ENCODE results near the gene GRAMD4.

DNA sequence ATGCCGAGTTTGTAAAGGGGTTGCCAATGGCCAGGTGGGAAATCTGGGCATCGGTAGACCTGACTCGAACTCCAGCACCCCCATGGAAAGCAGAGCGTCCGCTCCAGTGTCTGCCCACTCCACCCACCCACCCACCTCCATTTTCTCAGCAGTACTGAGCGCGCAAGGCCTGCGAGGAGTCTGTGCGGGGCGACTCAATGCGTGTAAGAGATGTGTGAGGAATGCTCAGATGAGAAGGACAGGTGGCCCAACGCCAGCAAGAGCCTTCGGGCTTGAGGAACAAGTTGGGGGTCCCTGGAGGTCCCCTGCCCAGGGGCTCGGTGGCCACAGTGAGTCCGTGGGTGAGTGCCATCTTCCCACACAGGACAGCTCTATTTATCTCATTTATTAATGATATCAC, 67.3 kb downstream of the GRAMD4 start:
- TF ChIP-seq EZH2 (IDR thresholded peaks at IDR 0.05; ENCODE audit: borderline replicate concordance) (no peak), EZH2phosphoT487 (IDR thresholded peaks at IDR 0.05; ENCODE audit: low read depth, severe bottlenecking, unreplicated experiment) (no peak)
- TF ChIP-seq, protein P1, sequence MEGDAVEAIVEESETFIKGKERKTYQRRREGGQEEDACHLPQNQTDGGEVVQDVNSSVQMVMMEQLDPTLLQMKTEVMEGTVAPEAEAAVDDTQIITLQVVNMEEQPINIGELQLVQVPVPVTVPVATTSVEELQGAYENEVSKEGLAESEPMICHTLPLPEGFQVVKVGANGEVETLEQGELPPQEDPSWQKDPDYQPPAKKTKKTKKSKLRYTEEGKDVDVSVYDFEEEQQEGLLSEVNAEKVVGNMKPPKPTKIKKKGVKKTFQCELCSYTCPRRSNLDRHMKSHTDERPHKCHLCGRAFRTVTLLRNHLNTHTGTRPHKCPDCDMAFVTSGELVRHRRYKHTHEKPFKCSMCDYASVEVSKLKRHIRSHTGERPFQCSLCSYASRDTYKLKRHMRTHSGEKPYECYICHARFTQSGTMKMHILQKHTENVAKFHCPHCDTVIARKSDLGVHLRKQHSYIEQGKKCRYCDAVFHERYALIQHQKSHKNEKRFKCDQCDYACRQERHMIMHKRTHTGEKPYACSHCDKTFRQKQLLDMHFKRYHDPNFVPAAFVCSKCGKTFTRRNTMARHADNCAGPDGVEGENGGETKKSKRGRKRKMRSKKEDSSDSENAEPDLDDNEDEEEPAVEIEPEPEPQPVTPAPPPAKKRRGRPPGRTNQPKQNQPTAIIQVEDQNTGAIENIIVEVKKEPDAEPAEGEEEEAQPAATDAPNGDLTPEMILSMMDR (IDR thresholded peaks at IDR 0.05; ENCODE audit: poor library complexity) = no peak
